ENCODE data around the gene CCSER2.

The CCSER2 gene

GRCh38 chr10:84565881-84566582, 237.6 kb downstream of the CCSER2 start:
- H3K4me3 ChIP-seq (ENCODE audit: low read depth in 1 of 5, low read length in 5 of 5), result no peak overlapping the region
- peaks cover 0 to 9% (median 4%) of the 10 kb centered on the region in 5 donors for H3K27me3 ChIP-seq (ENCODE audit: control insufficient read depth in 5 of 5, insufficient read depth in 4 of 5, low read length in 5 of 5)
- no peak overlapping the region for H3K27ac ChIP-seq (ENCODE audit: low read depth, low read length)
- no peaks in the 10 kb centered on the region for H3K9me3 ChIP-seq (ENCODE audit: control insufficient read depth in 5 of 5, low read length in 5 of 5)
- H3K36me3 ChIP-seq (ENCODE audit: control insufficient read depth in 5 of 5, insufficient read depth in 5 of 5, low read length in 5 of 5), result no peaks in the 10 kb centered on the region
- H3K4me1 ChIP-seq (ENCODE audit: control insufficient read depth in 5 of 5, insufficient read depth in 5 of 5, low read length in 5 of 5), result no peaks in the 10 kb centered on the region
- H3K9ac ChIP-seq (ENCODE audit: low read length in 5 of 5), result no peak overlapping the region

GRCh38 chr10:84567133-84567532, 238.7 kb downstream of the CCSER2 start:
- Histone ChIP-seq H3K36me3 (ENCODE audit: control insufficient read depth in 5 of 5, insufficient read depth in 5 of 5, low read length in 5 of 5) (no peaks in the 10 kb centered on the region), H3K9me3 (ENCODE audit: control insufficient read depth in 5 of 5, low read length in 5 of 5) (no peaks in the 10 kb centered on the region), H3K9ac (ENCODE audit: low read length in 5 of 5) (no peak overlapping the region), H3K4me1 (ENCODE audit: control insufficient read depth in 5 of 5, insufficient read depth in 5 of 5, low read length in 5 of 5) (no peaks in the 10 kb centered on the region), H3K27me3 (ENCODE audit: control insufficient read depth in 5 of 5, insufficient read depth in 4 of 5, low read length in 5 of 5) (peaks cover 0 to 9% (median 4%) of the 10 kb centered on the region in 5 donors), H3K4me3 (ENCODE audit: low read depth in 1 of 5, low read length in 5 of 5) (no peak overlapping the region), H3K27ac (ENCODE audit: low read depth, low read length) (no peak overlapping the region)

Data from subcutaneous abdominal adipose tissue (tissue), 5 donors.